ENCODE results near the gene BAK1.
"Not testable (repeated sequence)": the region's sequence is repeated elsewhere in the genome, so short reads cannot be mapped to it uniquely, and the experiment has no call there.

DNA sequence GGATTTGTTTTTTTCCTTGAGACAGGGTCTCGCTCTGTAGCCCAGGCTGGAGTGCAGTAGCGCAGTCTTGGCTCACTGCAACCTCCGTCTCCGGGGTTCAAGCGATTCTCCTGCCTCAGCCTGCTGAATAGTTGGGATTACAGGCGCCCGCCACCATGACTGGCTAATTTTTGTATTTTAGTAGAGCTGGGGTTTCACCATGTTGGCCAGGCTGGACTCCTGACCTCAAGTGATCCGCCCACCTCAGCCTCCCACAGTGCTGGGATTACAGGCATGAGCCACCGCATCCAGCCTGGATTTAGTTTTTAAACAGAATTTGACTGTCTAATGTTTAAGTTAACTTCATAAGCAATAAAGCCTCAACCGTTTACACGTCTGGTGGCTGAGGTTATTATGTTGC, 34.8 kb downstream of the BAK1 start:
- TF ChIP-seq, protein P1, sequence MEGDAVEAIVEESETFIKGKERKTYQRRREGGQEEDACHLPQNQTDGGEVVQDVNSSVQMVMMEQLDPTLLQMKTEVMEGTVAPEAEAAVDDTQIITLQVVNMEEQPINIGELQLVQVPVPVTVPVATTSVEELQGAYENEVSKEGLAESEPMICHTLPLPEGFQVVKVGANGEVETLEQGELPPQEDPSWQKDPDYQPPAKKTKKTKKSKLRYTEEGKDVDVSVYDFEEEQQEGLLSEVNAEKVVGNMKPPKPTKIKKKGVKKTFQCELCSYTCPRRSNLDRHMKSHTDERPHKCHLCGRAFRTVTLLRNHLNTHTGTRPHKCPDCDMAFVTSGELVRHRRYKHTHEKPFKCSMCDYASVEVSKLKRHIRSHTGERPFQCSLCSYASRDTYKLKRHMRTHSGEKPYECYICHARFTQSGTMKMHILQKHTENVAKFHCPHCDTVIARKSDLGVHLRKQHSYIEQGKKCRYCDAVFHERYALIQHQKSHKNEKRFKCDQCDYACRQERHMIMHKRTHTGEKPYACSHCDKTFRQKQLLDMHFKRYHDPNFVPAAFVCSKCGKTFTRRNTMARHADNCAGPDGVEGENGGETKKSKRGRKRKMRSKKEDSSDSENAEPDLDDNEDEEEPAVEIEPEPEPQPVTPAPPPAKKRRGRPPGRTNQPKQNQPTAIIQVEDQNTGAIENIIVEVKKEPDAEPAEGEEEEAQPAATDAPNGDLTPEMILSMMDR (IDR thresholded peaks at IDR 0.05): not testable (repeated sequence)
- not testable (repeated sequence) for TF ChIP-seq EP300 (IDR thresholded peaks at IDR 0.05)

Measured in upper lobe of left lung (tissue), 4 donors.